H9 (cell line): ENCODE data around the gene CYREN. TPM values are rescaled to one million over a fixed set of nuclear protein-coding genes. Genes with fewer than 3 reads are reported as not detected.
A peak's percentile ranks its signal among the peaks of the same experiment; 100 is the strongest.

Experiments
- DNase-seq: peaks from one replicate; pipeline ENCODE4 v3.0.0-alpha.2; 2017
- H2AFZ ChIP-seq: one replicate; pipeline ENCODE4 v1.6.1; 2013; ENCODE audit warnings: mild to moderate bottlenecking, low read length, control low read depth, moderate library complexity
- H2AK5ac ChIP-seq: 2 replicates; pipeline ENCODE4 v1.6.1; 2013; ENCODE audit warnings: low read length, control low read depth, mixed read lengths; ENCODE audit not compliant: insufficient read length
- H2BK120ac ChIP-seq: one replicate; pipeline ENCODE4 v1.6.1; 2013; ENCODE audit warnings: low read depth, mild to moderate bottlenecking, low read length, control low read depth, inconsistent platforms; ENCODE audit not compliant: poor library complexity, severe bottlenecking
- H2BK12ac ChIP-seq: 2 replicates; pipeline ENCODE4 v1.6.1; 2013; ENCODE audit warnings: low read length, control low read depth, mixed read lengths, low read depth; ENCODE audit not compliant: insufficient read length
- H2BK15ac ChIP-seq: 2 replicates; pipeline ENCODE4 v1.6.1; 2013; ENCODE audit warnings: low read depth, low read length, control low read depth
- H2BK20ac ChIP-seq: one replicate; pipeline ENCODE4 v1.6.1; 2013; ENCODE audit warnings: low read depth, mild to moderate bottlenecking, low read length, control low read depth, inconsistent platforms; ENCODE audit not compliant: poor library complexity, severe bottlenecking
- H2BK5ac ChIP-seq: 2 replicates; pipeline ENCODE4 v1.6.1; 2013; ENCODE audit warnings: low read length, control low read depth, mixed read lengths; ENCODE audit not compliant: insufficient read length
- H3K14ac ChIP-seq: 2 replicates; pipeline ENCODE4 v1.6.1; 2013; ENCODE audit warnings: low read length, control low read depth; ENCODE audit not compliant: insufficient read depth
- H3K18ac ChIP-seq: 2 replicates; pipeline ENCODE4 v1.6.1; 2013; ENCODE audit warnings: low read depth, mild to moderate bottlenecking, mixed read lengths, low read length, control low read depth; ENCODE audit not compliant: insufficient read length
- H3K23ac ChIP-seq: 2 replicates; pipeline ENCODE4 v1.6.1; 2013; ENCODE audit warnings: low read length, control low read depth, mixed read lengths, low read depth; ENCODE audit not compliant: insufficient read length
- H3K23me2 ChIP-seq: 2 replicates; pipeline ENCODE4 v1.6.1; 2013; ENCODE audit warnings: low read depth, mild to moderate bottlenecking, mixed read lengths, low read length, control low read depth; ENCODE audit not compliant: insufficient read length, poor library complexity, severe bottlenecking
- H3K27ac ChIP-seq: 2 replicates; pipeline ENCODE4 v1.5.1; 2013; ENCODE audit warnings: low read length, control low read depth, mixed read lengths, low read depth; ENCODE audit not compliant: insufficient read length
- H3K27me3 ChIP-seq: 2 replicates; pipeline ENCODE4 v1.6.1; 2013; ENCODE audit warnings: low read length, control low read depth, inconsistent platforms; ENCODE audit not compliant: insufficient read depth
- H3K4ac ChIP-seq: 2 replicates; pipeline ENCODE4 v1.6.1; 2013; ENCODE audit warnings: low read depth, mild to moderate bottlenecking, control low read depth, inconsistent platforms, low read length, moderate library complexity
- H3K4me1 ChIP-seq: 2 replicates; pipeline ENCODE4 v1.6.1; 2013; ENCODE audit warnings: low read length, control low read depth, inconsistent platforms; ENCODE audit not compliant: insufficient read depth
- H3K4me2 ChIP-seq: 2 replicates; pipeline ENCODE4 v1.6.1; 2013; ENCODE audit warnings: low read length, control low read depth, mixed read lengths; ENCODE audit not compliant: insufficient read length, insufficient read depth
- H3K56ac ChIP-seq: 2 replicates; pipeline ENCODE4 v1.6.1; 2013; ENCODE audit warnings: low read depth, mild to moderate bottlenecking, mixed read lengths, low read length, control low read depth; ENCODE audit not compliant: insufficient read length
- H3K79me1 ChIP-seq: 2 replicates; pipeline ENCODE4 v1.6.1; 2013; ENCODE audit warnings: low read depth, mild to moderate bottlenecking, moderate library complexity, low read length, control low read depth, inconsistent platforms; ENCODE audit not compliant: insufficient read depth, poor library complexity, severe bottlenecking
- H3K79me2 ChIP-seq: 2 replicates; pipeline ENCODE4 v1.6.1; 2013; ENCODE audit warnings: low read length, control low read depth, inconsistent platforms; ENCODE audit not compliant: insufficient read depth
- H3K9ac ChIP-seq: 2 replicates; pipeline ENCODE4 v1.6.1; 2013; ENCODE audit warnings: low read length, control low read depth, mixed read lengths; ENCODE audit not compliant: insufficient read length; ENCODE audit errors: extremely low read depth
- H3K9me3 ChIP-seq: one replicate; pipeline ENCODE4 v1.6.1; 2013; ENCODE audit warnings: low read depth, low read length, inconsistent platforms; ENCODE audit not compliant: control insufficient read depth
- H3T11ph ChIP-seq: one replicate; pipeline ENCODE4 v1.6.1; 2013; ENCODE audit warnings: mild to moderate bottlenecking, low read length, control low read depth, inconsistent platforms
- H4K20me1 ChIP-seq: one replicate; pipeline ENCODE4 v1.6.1; 2013; ENCODE audit not compliant: control insufficient read depth, insufficient read length, insufficient read depth
- H4K5ac ChIP-seq: 2 replicates; pipeline ENCODE4 v1.6.1; 2013; ENCODE audit warnings: low read depth, mild to moderate bottlenecking, mixed read lengths, low read length, control low read depth; ENCODE audit not compliant: insufficient read length
- H4K8ac ChIP-seq: replicated peaks from 2 replicates; pipeline ENCODE4 v1.6.1; 2013; ENCODE audit warnings: low read length, control low read depth, mixed read lengths, low read depth; ENCODE audit not compliant: insufficient read length
- H4K91ac ChIP-seq: 2 replicates; pipeline ENCODE4 v1.6.1; 2013; ENCODE audit warnings: low read depth, mild to moderate bottlenecking, moderate library complexity, mixed read lengths, low read length, control low read depth; ENCODE audit not compliant: insufficient read length
- H3K27ac Mint-ChIP-seq, 3 experiments: 2 replicates in 2 of 3; 3 replicates in 1 of 3; pipeline ENCODE4 v1.8.0; 2020 to 2021; ENCODE audit warnings: mixed read lengths in 3 of 3, mild to moderate bottlenecking in 1 of 3, moderate library complexity in 1 of 3
- H3K27me3 Mint-ChIP-seq: 2 replicates; pipeline ENCODE4 v1.8.0; 2021; ENCODE audit warnings: low read depth, mild to moderate bottlenecking, moderate library complexity, mixed read lengths
- H3K36me3 Mint-ChIP-seq, 3 experiments: 2 replicates in 2 of 3; 3 replicates in 1 of 3; pipeline ENCODE4 v1.8.0; 2020 to 2021; ENCODE audit warnings: low read depth in 3 of 3, mixed read lengths in 3 of 3; ENCODE audit not compliant: insufficient read depth in 1 of 3
- H3K4me1 Mint-ChIP-seq, 2 experiments: 2 replicates each; pipeline ENCODE4 v1.8.0; 2020; ENCODE audit warnings: mixed read lengths in 2 of 2
- H3K4me3 Mint-ChIP-seq, 2 experiments: 2 replicates in 1 of 2; 3 replicates in 1 of 2; pipeline ENCODE4 v1.8.0; 2020 to 2021; ENCODE audit warnings: mild to moderate bottlenecking in 2 of 2, mixed read lengths in 2 of 2, moderate library complexity in 1 of 2
- H3K9me3 Mint-ChIP-seq, 2 experiments: 2 replicates in 1 of 2; 3 replicates in 1 of 2; pipeline ENCODE4 v1.8.0; 2020; ENCODE audit warnings: mild to moderate bottlenecking in 2 of 2, mixed read lengths in 2 of 2, moderate library complexity in 1 of 2
- WGBS: extraction: QIAGEN DNeasy Blood & Tissue Kit; methylation state at CpG from one replicate; pipeline ENCODE4 v1.1.7; 2013; ENCODE audit warnings: missing lambda C conversion rate, low lambda C conversion rate, mixed read lengths; ENCODE audit not compliant: insufficient read length; ENCODE audit errors: extremely low coverage; 5-methylcytosine and 5-hydroxymethylcytosine counted together
- total RNA-seq: library from RNA; stranded (reverse); gene quantifications from 2 replicates; pipeline ENCODE4 v1.2.1, GENCODE V29; 2021
- TF ChIP-seq, protein P1 (sequence below): fragments of 200-600 bp; sonication (generic); conservative IDR thresholded peaks from 3 replicates; pipeline ENCODE4 v1.8.0; 2021; ENCODE audit warnings: antibody characterized with exemption, mild to moderate bottlenecking

Gene CYREN
- total RNA-seq, 1 experiment from 2014 or later, result 72.0 TPM

DNA sequence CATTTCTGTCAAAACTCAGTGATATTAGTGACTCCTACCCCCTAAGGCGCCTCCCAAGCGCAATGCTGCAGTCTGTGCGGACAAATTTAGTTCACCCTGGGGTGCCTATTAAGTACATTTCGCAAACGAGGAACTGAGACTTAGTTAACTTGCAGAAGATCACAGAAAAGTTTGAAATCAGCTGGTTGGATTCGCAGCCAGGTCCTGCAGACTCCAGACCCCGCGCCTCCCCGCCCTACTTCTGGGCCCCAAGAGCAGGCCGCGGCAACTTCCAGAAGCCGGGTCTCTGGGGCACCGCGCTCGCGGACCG is 588 bp downstream of the CYREN start:
- H4K91ac ChIP-seq, result no peak overlapping the region
- H3K79me2 ChIP-seq, result no peaks in the 10 kb centered on the region; the same call in 1 of the 2 replicates
- WGBS, result no CpG with 5 or more reads among the region's 17 CpGs
- H2BK5ac ChIP-seq, result no peak overlapping the region
- no peaks in the 10 kb centered on the region for H3K27me3 ChIP-seq
- Mint-ChIP-seq H3K36me3 (peaks cover 39 to 43% (median 42%) of the 10 kb centered on the region in 3 experiments; a peak in 6 of 7 replicates), H3K27me3 (no peaks in the 10 kb centered on the region), H3K4me3 (peak overlapping the region; percentile 82 to 84), H3K4me1 (peaks cover 30 to 31% of the 10 kb centered on the region in 2 experiments), H3K9me3 (no peaks in the 10 kb centered on the region), H3K27ac (peak overlapping the region; percentile 90 to 94 (median 91))
- peak overlapping the region; percentile 80 for H3K18ac ChIP-seq
- H2BK120ac ChIP-seq, result no peak overlapping the region
- no peak overlapping the region for H2AFZ ChIP-seq
- H2BK20ac ChIP-seq, result no peak overlapping the region
- peak overlapping the region; percentile 91 for H3K14ac ChIP-seq
- H3T11ph ChIP-seq, result no peak overlapping the region
- no peak overlapping the region for H4K5ac ChIP-seq
- H3K23me2 ChIP-seq, result peaks cover 8% of the 10 kb centered on the region
- no peak overlapping the region for H3K56ac ChIP-seq
- no peak overlapping the region for H2BK12ac ChIP-seq
- H3K4ac ChIP-seq, result no peak overlapping the region
- peak overlapping the region; percentile 69 for H3K4me2 ChIP-seq
- H4K8ac ChIP-seq, result no peak overlapping the region
- TF ChIP-seq, protein P1, sequence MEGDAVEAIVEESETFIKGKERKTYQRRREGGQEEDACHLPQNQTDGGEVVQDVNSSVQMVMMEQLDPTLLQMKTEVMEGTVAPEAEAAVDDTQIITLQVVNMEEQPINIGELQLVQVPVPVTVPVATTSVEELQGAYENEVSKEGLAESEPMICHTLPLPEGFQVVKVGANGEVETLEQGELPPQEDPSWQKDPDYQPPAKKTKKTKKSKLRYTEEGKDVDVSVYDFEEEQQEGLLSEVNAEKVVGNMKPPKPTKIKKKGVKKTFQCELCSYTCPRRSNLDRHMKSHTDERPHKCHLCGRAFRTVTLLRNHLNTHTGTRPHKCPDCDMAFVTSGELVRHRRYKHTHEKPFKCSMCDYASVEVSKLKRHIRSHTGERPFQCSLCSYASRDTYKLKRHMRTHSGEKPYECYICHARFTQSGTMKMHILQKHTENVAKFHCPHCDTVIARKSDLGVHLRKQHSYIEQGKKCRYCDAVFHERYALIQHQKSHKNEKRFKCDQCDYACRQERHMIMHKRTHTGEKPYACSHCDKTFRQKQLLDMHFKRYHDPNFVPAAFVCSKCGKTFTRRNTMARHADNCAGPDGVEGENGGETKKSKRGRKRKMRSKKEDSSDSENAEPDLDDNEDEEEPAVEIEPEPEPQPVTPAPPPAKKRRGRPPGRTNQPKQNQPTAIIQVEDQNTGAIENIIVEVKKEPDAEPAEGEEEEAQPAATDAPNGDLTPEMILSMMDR, result no peak
- H4K20me1 ChIP-seq, result no peaks in the 10 kb centered on the region
- no peaks in the 10 kb centered on the region for H3K79me1 ChIP-seq
- H3K9ac ChIP-seq, result peak overlapping the region; percentile 70
- no peak for DNase-seq
- no peak overlapping the region for H3K23ac ChIP-seq
- H2AK5ac ChIP-seq, result no peak overlapping the region
- no peaks in the 10 kb centered on the region for H3K9me3 ChIP-seq
- no peak overlapping the region for H3K27ac ChIP-seq
- H3K4me1 ChIP-seq, result 0 out of 2 replicates have a peak, but pooled peaks cover 2% of the 10 kb centered on the region
- H2BK15ac ChIP-seq, result no peak overlapping the region
